Keratinocyte (primary cell): ENCODE measurements around the gene FOXF2. TPM values are rescaled to one million over a fixed set of nuclear protein-coding genes. Genes with fewer than 3 reads are reported as not detected.

Source experiments
- DNase-seq: peaks from one replicate; pipeline ENCODE4 v3.0.0-alpha.2; 2011; ENCODE audit warnings: low read depth, missing footprints, low spot score
- FAIRE-seq: peaks from 2 replicates; lab custom pipeline; 2011; peaks lifted over from hg19 to GRCh38; lab: Jason Lieb, UNC
- H2AFZ ChIP-seq: 2 replicates; pipeline ENCODE4 v1.6.0; 2012; ENCODE audit warnings: low read length, control low read depth, inconsistent platforms; ENCODE audit not compliant: control insufficient read depth
- H3K27ac ChIP-seq: 2 replicates; pipeline ENCODE4 v1.5.1; 2011; ENCODE audit warnings: low read length; ENCODE audit not compliant: control insufficient read depth, insufficient read depth
- H3K27me3 ChIP-seq: 3 replicates; pipeline ENCODE4 v1.6.0; 2011; ENCODE audit warnings: low read length; ENCODE audit not compliant: control insufficient read depth, insufficient read depth; ENCODE audit errors: extremely low read depth
- H3K36me3 ChIP-seq, 2 experiments: 2 replicates in 1 of 2; 3 replicates in 1 of 2; pipeline ENCODE4 v1.5.1; 2011; ENCODE audit warnings: low read length in 2 of 2, mild to moderate bottlenecking in 1 of 2; ENCODE audit not compliant: control insufficient read depth in 2 of 2, insufficient read depth in 2 of 2; ENCODE audit errors: extremely low read depth in 1 of 2
- H3K4me1 ChIP-seq: 3 replicates; pipeline ENCODE4 v1.5.1; 2011; ENCODE audit warnings: low read length; ENCODE audit not compliant: control insufficient read depth, insufficient read depth; ENCODE audit errors: extremely low read depth
- H3K4me2 ChIP-seq: 3 replicates; pipeline ENCODE4 v1.6.0; 2011; ENCODE audit warnings: low read depth, low read length; ENCODE audit not compliant: control insufficient read depth, insufficient read depth; ENCODE audit errors: extremely low read depth
- H3K4me3 ChIP-seq, 3 experiments: fragments of 200-600 bp in 1 of 3; sonication (generic) in 1 of 3; 2 replicates in 2 of 3; 3 replicates in 1 of 3; pipeline ENCODE4 v1.5.1; 2011 to 2016; ENCODE audit warnings: low read length in 3 of 3, mild to moderate bottlenecking in 3 of 3, control low read depth in 2 of 3, inconsistent platforms in 1 of 3, low read depth in 1 of 3, mixed read lengths in 1 of 3, mixed run types in 1 of 3, moderate library complexity in 1 of 3; ENCODE audit not compliant: control insufficient read depth in 2 of 3, insufficient read depth in 2 of 3; ENCODE audit errors: extremely low read depth in 1 of 3
- H3K79me2 ChIP-seq: 2 replicates; pipeline ENCODE4 v1.6.0; 2012; ENCODE audit warnings: low read length; ENCODE audit not compliant: control insufficient read depth, insufficient read depth
- H3K9ac ChIP-seq: 3 replicates; pipeline ENCODE4 v1.6.0; 2011; ENCODE audit warnings: low read length; ENCODE audit not compliant: control insufficient read depth, insufficient read depth; ENCODE audit errors: extremely low read depth
- H3K9me1 ChIP-seq: 3 replicates; pipeline ENCODE4 v1.6.0; 2011; ENCODE audit warnings: low read length; ENCODE audit not compliant: control insufficient read depth, insufficient read depth; ENCODE audit errors: extremely low read depth
- H3K9me3 ChIP-seq: 2 replicates; pipeline ENCODE4 v1.5.1; 2012; ENCODE audit warnings: low read depth, low read length; ENCODE audit not compliant: control insufficient read depth
- H4K20me1 ChIP-seq: 3 replicates; pipeline ENCODE4 v1.6.0; 2011; ENCODE audit warnings: low read length; ENCODE audit not compliant: control insufficient read depth, insufficient read depth; ENCODE audit errors: extremely low read depth
- EZH2 ChIP-seq: IDR thresholded peaks from one replicate; pipeline ENCODE4 v1.6.1; 2012; ENCODE audit warnings: inconsistent platforms, mild to moderate bottlenecking, low read length, moderate library complexity
- dilution Hi-C: fragments of 300-500 bp; cut with MboI; formaldehyde crosslinking; loops from one replicate; pipeline ENCODE4 v1.7.0; 2020; ENCODE audit warnings: low sequenced_read_pairs; ENCODE audit not compliant: extremely low pct_ligation_motif_present
- polyA plus RNA-seq, 5 experiments: library from polyadenylated mRNA; depleted of rRNA in 3 of 5; stranded (reverse) in 3 of 5; stranded (forward) in 1 of 5; unstranded in 1 of 5; fragments of >200 nt; gene quantifications; 1 replicate in 1 of 5; 2 replicates in 3 of 5; 3 replicates in 1 of 5; pipeline versions ENCODE4 v1.2.1 to v1.2.3, GENCODE V29; 2011 to 2012; ENCODE audit warnings: missing spikeins in 2 of 5, low read depth in 1 of 5, low replicate concordance in 1 of 5
- TF ChIP-seq, protein P1 (sequence below), 3 experiments: IDR thresholded peaks in 1 of 3; conservative IDR thresholded peaks in 1 of 3; optimal IDR thresholded peaks in 1 of 3; 2 replicates in 2 of 3; 3 replicates in 1 of 3; pipeline versions ENCODE3 to v1.5.1; 2011; ENCODE audit warnings: low read length in 3 of 3, mild to moderate bottlenecking in 3 of 3, moderate library complexity in 2 of 3, control low read depth in 1 of 3, inconsistent platforms in 1 of 3; ENCODE audit not compliant: insufficient read depth in 2 of 3; ENCODE audit errors: extremely low read depth in 1 of 3

The FOXF2 gene
- polyA plus RNA-seq, 1 donor (not counting 4 experiments of a cell fraction or from before 2014, with no cell fraction given): 0.34 TPM

DNA sequence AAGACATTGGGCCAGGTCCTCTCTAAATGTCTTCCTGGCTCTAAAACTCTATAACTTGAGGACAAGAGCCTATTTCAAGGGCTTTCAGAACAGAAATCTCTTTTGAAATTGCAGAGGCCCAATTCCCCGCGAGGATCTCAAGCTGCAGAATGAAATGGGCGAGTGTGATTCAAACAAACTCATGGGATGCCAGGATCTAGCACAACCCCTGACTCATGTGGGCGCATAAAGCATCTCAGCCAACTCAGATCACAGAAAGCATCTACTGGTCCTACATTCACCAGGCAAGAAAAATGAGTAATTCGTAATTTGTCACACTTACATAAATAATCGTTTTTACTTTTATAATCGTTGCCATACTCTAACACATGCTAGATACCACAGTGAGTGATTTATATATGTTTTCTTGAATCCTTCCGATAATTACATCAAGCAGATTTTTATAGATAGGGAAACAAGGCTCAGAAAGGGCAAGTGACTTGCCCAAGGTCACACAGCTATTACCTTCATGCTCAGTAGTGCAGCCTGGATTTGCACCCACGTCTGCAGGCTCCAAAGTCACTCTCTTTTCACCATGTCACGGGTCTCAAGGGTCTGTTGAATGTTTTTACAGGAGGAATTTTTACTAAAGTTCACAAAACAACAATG lies 26.2 kb downstream of the FOXF2 start:
- no peak for FAIRE-seq
- H4K20me1 ChIP-seq: no peaks in the 10 kb centered on the region
- H3K4me2 ChIP-seq: no peak overlapping the region
- H3K9ac ChIP-seq: no peak overlapping the region
- peaks cover 9% of the 10 kb centered on the region for H3K27me3 ChIP-seq
- TF ChIP-seq, protein P1, sequence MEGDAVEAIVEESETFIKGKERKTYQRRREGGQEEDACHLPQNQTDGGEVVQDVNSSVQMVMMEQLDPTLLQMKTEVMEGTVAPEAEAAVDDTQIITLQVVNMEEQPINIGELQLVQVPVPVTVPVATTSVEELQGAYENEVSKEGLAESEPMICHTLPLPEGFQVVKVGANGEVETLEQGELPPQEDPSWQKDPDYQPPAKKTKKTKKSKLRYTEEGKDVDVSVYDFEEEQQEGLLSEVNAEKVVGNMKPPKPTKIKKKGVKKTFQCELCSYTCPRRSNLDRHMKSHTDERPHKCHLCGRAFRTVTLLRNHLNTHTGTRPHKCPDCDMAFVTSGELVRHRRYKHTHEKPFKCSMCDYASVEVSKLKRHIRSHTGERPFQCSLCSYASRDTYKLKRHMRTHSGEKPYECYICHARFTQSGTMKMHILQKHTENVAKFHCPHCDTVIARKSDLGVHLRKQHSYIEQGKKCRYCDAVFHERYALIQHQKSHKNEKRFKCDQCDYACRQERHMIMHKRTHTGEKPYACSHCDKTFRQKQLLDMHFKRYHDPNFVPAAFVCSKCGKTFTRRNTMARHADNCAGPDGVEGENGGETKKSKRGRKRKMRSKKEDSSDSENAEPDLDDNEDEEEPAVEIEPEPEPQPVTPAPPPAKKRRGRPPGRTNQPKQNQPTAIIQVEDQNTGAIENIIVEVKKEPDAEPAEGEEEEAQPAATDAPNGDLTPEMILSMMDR (optimal IDR thresholded peaks at IDR 0.05 in 1 of 3, IDR thresholded peaks at IDR 0.05 in 1 of 3, conservative IDR thresholded peaks at IDR 0.05 in 1 of 3; ENCODE audit: extremely low read depth in 1 of 3, insufficient read depth in 2 of 3, low read length in 3 of 3): no peak
- no peak for TF ChIP-seq EZH2
- no peak overlapping the region for H2AFZ ChIP-seq
- H3K79me2 ChIP-seq: no peaks in the 10 kb centered on the region
- no peaks in the 10 kb centered on the region for H3K9me1 ChIP-seq
- dilution Hi-C loops: no loop called here
- H3K36me3 ChIP-seq: no peaks in the 10 kb centered on the region
- H3K27ac ChIP-seq: no peak overlapping the region
- H3K4me3 ChIP-seq: no peak overlapping the region
- no peaks in the 10 kb centered on the region for H3K9me3 ChIP-seq
- no peak for DNase-seq
- H3K4me1 ChIP-seq: no peaks in the 10 kb centered on the region

DNA sequence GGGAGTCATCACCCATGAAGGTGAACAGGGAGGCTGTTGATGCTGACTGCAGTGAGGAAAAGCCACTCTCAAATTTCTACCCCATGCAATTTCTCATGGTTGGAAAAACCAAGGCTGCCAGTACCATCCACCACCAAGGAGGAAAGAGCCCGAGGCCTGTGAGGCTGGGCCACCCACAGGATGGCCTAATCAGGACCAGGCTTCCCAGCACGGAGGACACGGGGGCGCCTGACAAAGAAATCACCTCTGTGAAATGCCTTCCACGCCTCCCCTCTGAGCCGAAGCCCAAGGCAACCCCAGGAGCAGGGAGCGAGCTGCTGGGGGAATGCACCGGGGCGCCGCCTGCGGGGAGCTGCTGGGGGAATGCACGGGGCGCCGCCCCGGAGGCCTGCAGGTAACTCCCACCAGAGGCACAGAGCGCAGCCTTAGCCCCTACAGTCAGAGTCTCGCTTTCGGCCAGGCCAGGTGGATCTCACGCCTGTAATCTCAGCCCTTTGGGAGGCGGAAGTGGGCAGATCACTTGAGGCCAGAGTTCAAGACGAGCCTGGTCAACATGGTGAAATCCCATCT lies 26.9 kb downstream of the FOXF2 start:
- H2AFZ ChIP-seq: no peak overlapping the region
- H3K4me1 ChIP-seq: no peaks in the 10 kb centered on the region
- dilution Hi-C loops: no loop called here
- FAIRE-seq (no peak), DNase-seq (no peak)
- H3K36me3 ChIP-seq: no peaks in the 10 kb centered on the region
- no peak overlapping the region for H3K4me2 ChIP-seq
- no peak overlapping the region for H3K4me3 ChIP-seq
- H3K27me3 ChIP-seq: peaks cover 9% of the 10 kb centered on the region
- no peaks in the 10 kb centered on the region for H3K79me2 ChIP-seq
- H3K9me3 ChIP-seq: no peaks in the 10 kb centered on the region
- TF ChIP-seq EZH2: no peak
- TF ChIP-seq, protein P1 (optimal IDR thresholded peaks at IDR 0.05 in 1 of 3, IDR thresholded peaks at IDR 0.05 in 1 of 3, conservative IDR thresholded peaks at IDR 0.05 in 1 of 3; ENCODE audit: extremely low read depth in 1 of 3, insufficient read depth in 2 of 3, low read length in 3 of 3): no peak
- no peaks in the 10 kb centered on the region for H3K9me1 ChIP-seq
- H4K20me1 ChIP-seq: no peaks in the 10 kb centered on the region
- H3K9ac ChIP-seq: no peak overlapping the region
- H3K27ac ChIP-seq: no peak overlapping the region
